Measurements from ENCODE around the gene CCDC187.

GRCh38 chr9:136270173-136270705 lies 33.7 kb downstream of the CCDC187 start:
- TF ChIP-seq POLR2A (IDR thresholded peaks at IDR 0.05) (no peak), POLR2AphosphoS5 (IDR thresholded peaks at IDR 0.05) (no peak)

Measured in spleen (tissue), 3 donors.